ENCODE data around the gene RNF157.

GRCh38 chr17:76239538-76240274 lies 587 bp downstream of the RNF157 start:
- TF ChIP-seq CTCF (IDR thresholded peaks at IDR 0.05): no peak
- no peak for TF ChIP-seq POLR2A (IDR thresholded peaks at IDR 0.05)

All from heart left ventricle (tissue), 13 donors.